GM12878 (cell line): ENCODE results near the gene MARCHF9. TPM values are rescaled to one million over a fixed set of nuclear protein-coding genes. Genes with fewer than 3 reads are reported as not detected.

ENCODE experiments used
- ATAC-seq: fragments of 200-7000 bp; cut with Tn5 transposase; 3 replicates; pipeline ENCODE4 v1.9.1; 2020; ENCODE audit warnings: mild to moderate bottlenecking, moderate library complexity
- BruUV-seq: library from RNA; stranded (reverse); fragments of 400-500 nt; replicated peaks from 2 replicates; lab custom pipeline; 2021; lab: Mats Ljungman, UMichigan
- CTCF ChIA-PET: fragments of 300-600 bp; sonication (Branson Sonifier 250); formaldehyde crosslinking; extraction: SDS; loops from one replicate; lab custom pipeline; 2021; ENCODE audit warnings: inconsistent platforms; lab: Yijun Ruan, JAX
- POLR2A ChIA-PET: fragments of 350-600 bp; formaldehyde crosslinking; extraction: SDS; loops from one replicate; lab custom pipeline; 2021; ENCODE audit warnings: inconsistent platforms; lab: Charles Lee
- RAD21 ChIA-PET: fragments of 300-600 bp; sonication (Branson Sonifier 250); formaldehyde crosslinking; loops from one replicate; lab custom pipeline; 2023; ENCODE audit warnings: antibody characterized with exemption; ENCODE audit not compliant: unreplicated experiment; lab: Charles Lee
- SMC1A ChIA-PET: fragments of 300-600 bp; sonication (Branson Sonifier 250); formaldehyde crosslinking; loops from one replicate; lab custom pipeline; 2023; ENCODE audit not compliant: unreplicated experiment, uncharacterized antibody; lab: Charles Lee
- DNase-seq: peaks from one replicate; pipeline ENCODE4 v3.0.0-alpha.2; 2011; ENCODE audit warnings: low read depth, low spot score
- FAIRE-seq: peaks from 3 replicates; lab custom pipeline; 2011; peaks lifted over from hg19 to GRCh38; lab: Jason Lieb, UNC
- H2AFZ ChIP-seq: 2 replicates; pipeline ENCODE4 v1.6.0; 2011; ENCODE audit warnings: low read depth, low read length, control low read depth; ENCODE audit not compliant: control insufficient read depth
- H3K27ac ChIP-seq: 2 replicates; pipeline ENCODE4 v1.5.1; 2011; ENCODE audit warnings: control low read depth; ENCODE audit not compliant: control insufficient read depth, insufficient read depth
- H3K27me3 ChIP-seq, 2 experiments: replicated peaks in 1 of 2; 2 replicates each; pipeline versions ENCODE4 v1.6.0 to v1.6.1; 2011; ENCODE audit warnings: low read length in 1 of 2; ENCODE audit not compliant: control insufficient read depth in 2 of 2, insufficient read depth in 2 of 2
- H3K36me3 ChIP-seq, 2 experiments: 2 replicates each; pipeline ENCODE4 v1.5.1; 2011; ENCODE audit warnings: low read length in 1 of 2; ENCODE audit not compliant: control insufficient read depth in 2 of 2, insufficient read depth in 2 of 2
- H3K4me1 ChIP-seq: 2 replicates; pipeline ENCODE4 v1.6.1; 2011; ENCODE audit warnings: mild to moderate bottlenecking, low read length, moderate library complexity, mixed read lengths; ENCODE audit not compliant: control insufficient read depth, insufficient read depth
- H3K4me2 ChIP-seq: 2 replicates; pipeline ENCODE4 v1.6.0; 2011; ENCODE audit warnings: control low read depth; ENCODE audit not compliant: control insufficient read depth, insufficient read depth
- H3K4me3 ChIP-seq: fragments of 200-600 bp; sonication (generic); 2 replicates; pipeline ENCODE4 v1.5.1; 2016
- H3K79me2 ChIP-seq: 2 replicates; pipeline ENCODE4 v1.6.0; 2011; ENCODE audit warnings: low read length; ENCODE audit not compliant: control insufficient read depth, insufficient read depth
- H3K9ac ChIP-seq: 2 replicates; pipeline ENCODE4 v1.8.0; 2011; ENCODE audit warnings: low read length, control low read depth, mixed read lengths; ENCODE audit not compliant: control insufficient read depth, insufficient read depth
- H3K9me3 ChIP-seq: replicated peaks from 3 replicates; pipeline ENCODE4 v1.5.1; 2011; ENCODE audit warnings: mild to moderate bottlenecking, low read length; ENCODE audit not compliant: control insufficient read depth, insufficient read depth
- H4K20me1 ChIP-seq: 2 replicates; pipeline ENCODE4 v1.6.0; 2011; ENCODE audit not compliant: control insufficient read depth, insufficient read depth
- EZH2 ChIP-seq: IDR thresholded peaks from 2 replicates; pipeline ENCODE4 v1.6.1; 2012; ENCODE audit warnings: low read depth, mild to moderate bottlenecking, control low read depth, inconsistent platforms, low read length, borderline replicate concordance; ENCODE audit not compliant: control insufficient read depth
- GABPA ChIP-seq: IDR thresholded peaks from 2 replicates; pipeline ENCODE4 v1.6.1; 2014; ENCODE audit warnings: antibody characterized with exemption, low read depth, mild to moderate bottlenecking, inconsistent platforms
- NRF1 ChIP-seq: conservative IDR thresholded peaks from 2 replicates; pipeline ENCODE4 v1.6.1; 2011; ENCODE audit warnings: mild to moderate bottlenecking, low read depth, low read length, improper control_type of control experiment
- STAT3 ChIP-seq: IDR thresholded peaks from 2 replicates; pipeline ENCODE4 v1.6.1; 2011; ENCODE audit warnings: low read depth, low read length, improper control_type of control experiment
- SUZ12 ChIP-seq: fragments of 200-600 bp; sonication (generic); IDR thresholded peaks from one replicate; pipeline ENCODE4 v1.6.1; 2018; ENCODE audit warnings: antibody characterized with exemption, mild to moderate bottlenecking; ENCODE audit not compliant: unreplicated experiment
- WGBS: methylation state at CpG from one replicate; pipeline ENCODE4 v1.1.6; 2016; ENCODE audit warnings: low lambda C conversion rate; ENCODE audit not compliant: insufficient replicate concordance, insufficient coverage; ENCODE audit errors: missing lambda C conversion rate; 5-methylcytosine and 5-hydroxymethylcytosine counted together
- in situ Hi-C: fragments of 300-500 bp; cut with MboI; formaldehyde crosslinking; loops from 9 replicates; pipeline ENCODE4 v1.14.3; 2018; ENCODE audit warnings: mixed read lengths
- intact Hi-C: fragments of 100-400 bp; cut with micrococcal nuclease; formaldehyde crosslinking; loops from one replicate; pipeline ENCODE4 v1.14.2; 2022; ENCODE audit not compliant: unreplicated experiment
- polyA plus RNA-seq, 11 experiments: library from polyadenylated mRNA; depleted of rRNA in 4 of 11; unstranded in 6 of 11; stranded (reverse) in 5 of 11; fragments of >200 nt; fragmentation: Nextera tagmentation in 4 of 11; fragmentation: Illumina TruSeq in 1 of 11; extraction: Ambion mirVana in 4 of 11; extraction: Trizol in 1 of 11; gene quantifications; 1 replicate in 1 of 11; 2 replicates in 10 of 11; pipeline versions ENCODE4 v1.2.1 to v1.2.3, GENCODE V29; 2011 to 2016; ENCODE audit warnings: inconsistent platforms in 2 of 11, missing spikeins in 2 of 11, low read depth in 1 of 11
- total RNA-seq, 4 experiments: library from RNA; depleted of rRNA in 3 of 4; stranded (reverse); fragments of >200 nt in 3 of 4; fragmentation: Illumina TruSeq in 1 of 4; extraction: Trizol in 1 of 4; gene quantifications; 2 replicates each; pipeline versions ENCODE4 v1.2.1 to v1.2.3, GENCODE V29; 2013 to 2021
- TF ChIP-seq, protein P1 (sequence below): IDR thresholded peaks from 2 replicates; pipeline ENCODE4 v1.6.1; 2012; ENCODE audit warnings: mild to moderate bottlenecking, low read depth, low read length

Gene MARCHF9
- total and polyA plus RNA-seq, 10 of the 15 experiments (the other 5 are each of a cell fraction or from before 2014, with no cell fraction given) = 2.4 to 29.3 (median 13.0) TPM

DNA sequence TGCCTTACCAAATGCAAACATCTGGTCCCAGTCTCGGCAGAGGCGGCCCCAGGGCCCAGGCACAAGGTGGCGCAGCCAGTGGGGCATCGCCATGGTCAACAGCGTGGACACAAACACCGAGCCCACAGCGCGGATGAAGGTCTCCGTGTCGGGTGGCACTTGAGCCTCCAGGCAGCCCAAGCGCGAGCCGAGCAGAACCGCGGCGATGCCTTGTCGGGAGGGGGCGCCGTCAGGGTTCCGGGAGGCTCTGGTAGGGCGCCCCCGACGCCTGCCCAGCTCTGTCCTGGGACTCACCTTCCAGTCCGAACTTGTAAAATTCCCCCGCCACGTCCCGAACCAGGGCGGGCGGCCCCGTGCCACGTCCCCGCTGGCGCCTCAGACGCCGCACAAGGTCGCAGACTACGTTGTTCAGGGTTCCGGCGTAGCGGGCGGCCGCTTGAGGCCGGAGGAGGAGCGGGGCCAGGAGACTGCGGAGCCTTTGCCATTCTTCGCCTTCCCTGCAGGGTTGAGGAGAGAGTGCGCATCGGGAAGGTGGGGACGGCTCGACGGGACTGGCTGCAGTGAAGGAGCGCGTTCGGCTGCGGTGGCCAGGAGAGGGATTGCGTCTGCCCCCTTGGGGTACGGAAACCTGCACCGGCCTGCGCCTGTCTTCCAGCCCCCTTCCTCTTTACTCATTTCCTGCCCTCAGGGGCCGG lies 10.2 kb downstream of the MARCHF9 start (continued):
- TF ChIP-seq SUZ12 (no peak), STAT3 (no peak), NRF1 (no peak), GABPA (no peak)

DNA sequence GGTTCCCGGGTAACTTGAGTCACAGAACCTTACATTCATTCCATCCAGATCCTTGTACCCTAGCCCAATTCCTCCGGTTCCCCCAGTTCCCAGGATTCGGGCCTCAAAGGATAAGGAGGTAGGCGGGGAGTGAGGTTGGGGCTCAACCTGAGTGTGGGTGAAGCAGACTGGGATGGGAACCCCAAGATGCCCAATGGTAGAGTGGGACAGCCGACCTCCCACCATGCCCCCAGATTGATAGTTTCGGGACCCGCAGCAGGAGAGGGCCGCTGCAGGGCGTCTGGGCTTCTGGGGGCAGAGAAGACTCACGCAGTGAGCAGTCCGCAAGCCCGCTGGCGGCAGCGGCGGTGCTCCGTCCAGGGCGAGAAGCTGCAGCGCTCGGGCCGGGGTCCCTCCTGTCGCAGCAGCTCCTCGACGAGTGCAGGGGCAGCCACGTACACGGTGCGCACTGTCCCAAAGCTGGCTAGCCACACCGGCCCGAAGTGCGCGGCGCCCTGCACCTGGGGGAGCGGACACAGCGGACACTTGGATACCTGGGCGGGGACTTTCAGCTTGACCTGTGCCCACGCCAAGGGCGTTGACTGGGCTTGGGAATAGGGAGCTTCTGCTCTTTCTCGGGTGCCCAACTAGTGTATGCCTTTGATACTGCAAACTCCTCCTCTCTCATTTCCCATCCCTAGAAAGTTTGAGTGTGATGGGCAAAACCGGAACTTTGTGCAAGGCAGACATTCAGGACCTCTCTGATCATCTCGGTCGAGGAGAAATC lies 11.0 kb downstream of the MARCHF9 start:
- Histone ChIP-seq H3K27me3 (peaks cover 11 to 23% of the 10 kb centered on the region in 2 experiments; a peak in 3 of 4 replicates), H4K20me1 (no peaks in the 10 kb centered on the region), H3K4me2 (peak overlapping the region; percentile 95), H3K79me2 (no peaks in the 10 kb centered on the region), H3K4me1 (peaks cover 22% of the 10 kb centered on the region), H3K36me3 (peaks cover 0 to 4% of the 10 kb centered on the region in 2 experiments; a peak in 2 of 4 replicates), H2AFZ (peak overlapping the region; percentile 81; the same call in 1 of the 2 replicates), H3K4me3 (peak overlapping the region; percentile 65; the same call in 1 of the 2 replicates), H3K27ac (no peak overlapping the region), H3K9me3 (no peaks in the 10 kb centered on the region), H3K9ac (no peak overlapping the region)
- in situ Hi-C loops (no loop called here), intact Hi-C loops (no loop called here)
- no peak for DNase-seq
- no peak for FAIRE-seq
- POLR2A ChIA-PET = interaction anchor here (0.8 kb wide), 1 partner anchor 24 kb away, joined by 3 read pairs; no protein-coding TSS in a partner anchor
- TF ChIP-seq, protein P1, sequence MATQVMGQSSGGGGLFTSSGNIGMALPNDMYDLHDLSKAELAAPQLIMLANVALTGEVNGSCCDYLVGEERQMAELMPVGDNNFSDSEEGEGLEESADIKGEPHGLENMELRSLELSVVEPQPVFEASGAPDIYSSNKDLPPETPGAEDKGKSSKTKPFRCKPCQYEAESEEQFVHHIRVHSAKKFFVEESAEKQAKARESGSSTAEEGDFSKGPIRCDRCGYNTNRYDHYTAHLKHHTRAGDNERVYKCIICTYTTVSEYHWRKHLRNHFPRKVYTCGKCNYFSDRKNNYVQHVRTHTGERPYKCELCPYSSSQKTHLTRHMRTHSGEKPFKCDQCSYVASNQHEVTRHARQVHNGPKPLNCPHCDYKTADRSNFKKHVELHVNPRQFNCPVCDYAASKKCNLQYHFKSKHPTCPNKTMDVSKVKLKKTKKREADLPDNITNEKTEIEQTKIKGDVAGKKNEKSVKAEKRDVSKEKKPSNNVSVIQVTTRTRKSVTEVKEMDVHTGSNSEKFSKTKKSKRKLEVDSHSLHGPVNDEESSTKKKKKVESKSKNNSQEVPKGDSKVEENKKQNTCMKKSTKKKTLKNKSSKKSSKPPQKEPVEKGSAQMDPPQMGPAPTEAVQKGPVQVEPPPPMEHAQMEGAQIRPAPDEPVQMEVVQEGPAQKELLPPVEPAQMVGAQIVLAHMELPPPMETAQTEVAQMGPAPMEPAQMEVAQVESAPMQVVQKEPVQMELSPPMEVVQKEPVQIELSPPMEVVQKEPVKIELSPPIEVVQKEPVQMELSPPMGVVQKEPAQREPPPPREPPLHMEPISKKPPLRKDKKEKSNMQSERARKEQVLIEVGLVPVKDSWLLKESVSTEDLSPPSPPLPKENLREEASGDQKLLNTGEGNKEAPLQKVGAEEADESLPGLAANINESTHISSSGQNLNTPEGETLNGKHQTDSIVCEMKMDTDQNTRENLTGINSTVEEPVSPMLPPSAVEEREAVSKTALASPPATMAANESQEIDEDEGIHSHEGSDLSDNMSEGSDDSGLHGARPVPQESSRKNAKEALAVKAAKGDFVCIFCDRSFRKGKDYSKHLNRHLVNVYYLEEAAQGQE = no peak
- 0 out of 2 replicates have a peak, but pooled peaks have one; percentile 16 for TF ChIP-seq EZH2
- no TSS peak for BruUV-seq
- peak; percentile 21 for ATAC-seq
- WGBS = 18% methylated on average over 40 of the region's 40 CpGs
- CTCF ChIA-PET = interaction anchor here (1.0 to 7.3 kb wide), 2 partner anchors 10 kb away, joined by 4 to 62 read pairs; partner anchors contain the start of gene MARCHF9
- RAD21 ChIA-PET = no interaction called here
- SMC1A ChIA-PET = interaction anchor here (1.7 kb wide), 1 partner anchor 9 kb away, joined by 5 read pairs; no protein-coding TSS in a partner anchor
